GM18868 (cell line): ENCODE results near the gene BACH1.
"Not testable (repeated sequence)": the region's sequence is repeated elsewhere in the genome, so short reads cannot be mapped to it uniquely, and the experiment has no call there.

Experiments
- ATAC-seq: cut with Tn5 transposase; IDR thresholded peaks from one replicate; pipeline ENCODE4 v1.9.1; 2021; ENCODE audit warnings: mild to moderate bottlenecking, moderate library complexity; ENCODE audit not compliant: unreplicated experiment

The BACH1 gene

GRCh38 chr21:29342363-29342957 is 43.7 kb downstream of the BACH1 start:
- ATAC-seq: peak; percentile 75

GRCh38 chr21:29343519-29343918 is 44.8 kb downstream of the BACH1 start:
- no peak for ATAC-seq

GRCh38 chr21:29346281-29346680 is 47.6 kb downstream of the BACH1 start:
- ATAC-seq: no peak

- ATAC-seq: no peak
Measured at GRCh38 chr21:29346771-29347170, 48.0 kb downstream of the BACH1 start.

GRCh38 chr21:29347274-29347681 is 48.6 kb downstream of the BACH1 start:
- ATAC-seq: no peak

GRCh38 chr21:29349702-29350101 is 51.0 kb downstream of the BACH1 start:
- no peak for ATAC-seq

GRCh38 chr21:29350246-29350779 is 51.6 kb downstream of the BACH1 start:
- ATAC-seq: no peak

GRCh38 chr21:29351691-29352090 is 53.0 kb downstream of the BACH1 start:
- no peak for ATAC-seq

- not testable (repeated sequence) for ATAC-seq
Measured at GRCh38 chr21:29355043-29355710, 56.5 kb downstream of the BACH1 start.

- ATAC-seq: not testable (repeated sequence)
Measured at GRCh38 chr21:29356291-29356690, 57.6 kb downstream of the BACH1 start.

GRCh38 chr21:29356810-29357209 is 58.1 kb downstream of the BACH1 start:
- not testable (repeated sequence) for ATAC-seq

- no peak for ATAC-seq
Measured at GRCh38 chr21:29359718-29360117, 61.0 kb downstream of the BACH1 start.

GRCh38 chr21:29360799-29361765 is 62.4 kb downstream of the BACH1 start:
- no peak for ATAC-seq

GRCh38 chr21:29362758-29363157 is 64.0 kb downstream of the BACH1 start:
- ATAC-seq: no peak

GRCh38 chr21:29365661-29366265 is 67.0 kb downstream of the BACH1 start:
- no peak for ATAC-seq

GRCh38 chr21:29366532-29366931 is 67.8 kb downstream of the BACH1 start:
- ATAC-seq: no peak

- ATAC-seq: no peak
Measured at GRCh38 chr21:29367335-29367734, 68.6 kb downstream of the BACH1 start.

- no peak for ATAC-seq
Measured at GRCh38 chr21:29368906-29369305, 70.2 kb downstream of the BACH1 start.

- no peak for ATAC-seq
Measured at GRCh38 chr21:29371464-29371863, 72.7 kb downstream of the BACH1 start.

GRCh38 chr21:29372063-29372802 is 73.5 kb downstream of the BACH1 start:
- ATAC-seq: peak; percentile 83
